NB4 (cell line): ENCODE measurements around the gene MEGF8.

Source experiments
- DNase-seq: peaks from one replicate; pipeline ENCODE4 v3.0.0; 2010; ENCODE audit warnings: low read depth
- H3K4me3 ChIP-seq: one replicate; pipeline ENCODE4 v1.5.1; 2011; ENCODE audit warnings: mild to moderate bottlenecking, low read depth, low read length, moderate library complexity
- MYC ChIP-seq: IDR thresholded peaks from 2 replicates; pipeline ENCODE4 v1.6.1; 2011; ENCODE audit warnings: low read depth, low read length
- POLR2A ChIP-seq: IDR thresholded peaks from 2 replicates; pipeline ENCODE4 v1.6.1; 2011; ENCODE audit warnings: mild to moderate bottlenecking; ENCODE audit not compliant: insufficient read length; ENCODE audit errors: extremely low read depth
- TF ChIP-seq, protein P1 (sequence below): IDR thresholded peaks from 2 replicates; pipeline ENCODE4 v1.6.1; 2011; ENCODE audit warnings: low read depth, low read length
- TF ChIP-seq, protein P2 (sequence below): IDR thresholded peaks from one replicate; pipeline ENCODE4 v1.5.1; 2012; ENCODE audit warnings: low read depth, low read length

The MEGF8 gene

DNA sequence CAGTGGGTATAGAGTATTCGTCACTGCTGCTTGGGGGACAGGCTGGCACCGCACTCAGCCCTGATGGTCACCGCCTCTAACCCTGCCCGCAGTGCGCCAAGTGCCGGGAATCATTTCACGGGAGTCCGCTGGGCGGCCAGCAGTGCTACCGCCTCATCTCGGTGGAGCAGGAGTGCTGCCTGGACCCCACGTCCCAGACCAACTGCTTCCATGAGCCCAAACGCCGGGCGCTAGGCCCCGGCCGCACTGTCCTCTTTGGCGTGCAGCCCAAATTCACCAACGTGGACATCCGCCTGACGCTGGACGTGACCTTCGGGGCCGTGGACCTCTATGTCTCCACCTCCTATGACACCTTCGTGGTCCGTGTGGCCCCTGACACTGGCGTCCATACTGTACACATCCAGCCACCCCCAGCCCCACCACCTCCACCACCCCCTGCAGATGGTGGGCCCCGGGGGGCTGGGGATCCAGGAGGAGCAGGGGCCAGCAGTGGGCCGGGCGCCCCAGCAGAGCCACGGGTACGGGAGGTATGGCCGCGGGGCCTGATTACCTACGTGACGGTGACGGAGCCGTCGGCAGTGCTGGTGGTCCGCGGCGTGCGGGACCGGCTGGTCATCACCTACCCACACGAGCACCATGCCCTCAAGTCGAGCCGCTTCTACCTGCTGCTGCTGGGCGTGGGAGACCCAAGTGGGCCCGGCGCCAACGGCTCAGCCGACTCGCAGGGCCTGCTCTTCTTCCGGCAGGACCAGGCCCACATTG lies 50.2 kb downstream of the MEGF8 start:
- H3K4me3 ChIP-seq = no peak overlapping the region
- DNase-seq = no peak
- TF ChIP-seq MYC (no peak), POLR2A (no peak)
- TF ChIP-seq, protein P1, sequence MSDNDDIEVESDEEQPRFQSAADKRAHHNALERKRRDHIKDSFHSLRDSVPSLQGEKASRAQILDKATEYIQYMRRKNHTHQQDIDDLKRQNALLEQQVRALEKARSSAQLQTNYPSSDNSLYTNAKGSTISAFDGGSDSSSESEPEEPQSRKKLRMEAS = no peak
- TF ChIP-seq, protein P2, sequence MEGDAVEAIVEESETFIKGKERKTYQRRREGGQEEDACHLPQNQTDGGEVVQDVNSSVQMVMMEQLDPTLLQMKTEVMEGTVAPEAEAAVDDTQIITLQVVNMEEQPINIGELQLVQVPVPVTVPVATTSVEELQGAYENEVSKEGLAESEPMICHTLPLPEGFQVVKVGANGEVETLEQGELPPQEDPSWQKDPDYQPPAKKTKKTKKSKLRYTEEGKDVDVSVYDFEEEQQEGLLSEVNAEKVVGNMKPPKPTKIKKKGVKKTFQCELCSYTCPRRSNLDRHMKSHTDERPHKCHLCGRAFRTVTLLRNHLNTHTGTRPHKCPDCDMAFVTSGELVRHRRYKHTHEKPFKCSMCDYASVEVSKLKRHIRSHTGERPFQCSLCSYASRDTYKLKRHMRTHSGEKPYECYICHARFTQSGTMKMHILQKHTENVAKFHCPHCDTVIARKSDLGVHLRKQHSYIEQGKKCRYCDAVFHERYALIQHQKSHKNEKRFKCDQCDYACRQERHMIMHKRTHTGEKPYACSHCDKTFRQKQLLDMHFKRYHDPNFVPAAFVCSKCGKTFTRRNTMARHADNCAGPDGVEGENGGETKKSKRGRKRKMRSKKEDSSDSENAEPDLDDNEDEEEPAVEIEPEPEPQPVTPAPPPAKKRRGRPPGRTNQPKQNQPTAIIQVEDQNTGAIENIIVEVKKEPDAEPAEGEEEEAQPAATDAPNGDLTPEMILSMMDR = no peak

DNA sequence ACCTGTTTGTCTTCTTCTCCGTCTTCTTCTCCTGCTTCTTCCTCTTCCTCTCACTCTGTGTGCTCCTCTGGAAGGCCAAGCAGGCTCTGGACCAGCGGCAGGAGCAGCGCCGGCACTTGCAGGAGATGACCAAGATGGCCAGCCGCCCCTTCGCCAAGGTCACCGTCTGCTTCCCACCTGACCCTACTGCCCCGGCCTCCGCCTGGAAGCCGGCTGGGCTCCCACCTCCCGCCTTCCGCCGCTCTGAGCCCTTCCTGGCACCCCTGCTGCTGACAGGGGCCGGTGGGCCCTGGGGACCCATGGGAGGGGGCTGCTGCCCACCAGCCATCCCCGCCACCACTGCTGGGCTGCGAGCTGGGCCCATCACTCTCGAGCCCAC lies 50.7 kb downstream of the MEGF8 start:
- TF ChIP-seq, protein P1 = no peak
- no peak for TF ChIP-seq MYC
- TF ChIP-seq POLR2A = no peak
- TF ChIP-seq, protein P2 = no peak
- DNase-seq = no peak
- H3K4me3 ChIP-seq = no peak overlapping the region

DNA sequence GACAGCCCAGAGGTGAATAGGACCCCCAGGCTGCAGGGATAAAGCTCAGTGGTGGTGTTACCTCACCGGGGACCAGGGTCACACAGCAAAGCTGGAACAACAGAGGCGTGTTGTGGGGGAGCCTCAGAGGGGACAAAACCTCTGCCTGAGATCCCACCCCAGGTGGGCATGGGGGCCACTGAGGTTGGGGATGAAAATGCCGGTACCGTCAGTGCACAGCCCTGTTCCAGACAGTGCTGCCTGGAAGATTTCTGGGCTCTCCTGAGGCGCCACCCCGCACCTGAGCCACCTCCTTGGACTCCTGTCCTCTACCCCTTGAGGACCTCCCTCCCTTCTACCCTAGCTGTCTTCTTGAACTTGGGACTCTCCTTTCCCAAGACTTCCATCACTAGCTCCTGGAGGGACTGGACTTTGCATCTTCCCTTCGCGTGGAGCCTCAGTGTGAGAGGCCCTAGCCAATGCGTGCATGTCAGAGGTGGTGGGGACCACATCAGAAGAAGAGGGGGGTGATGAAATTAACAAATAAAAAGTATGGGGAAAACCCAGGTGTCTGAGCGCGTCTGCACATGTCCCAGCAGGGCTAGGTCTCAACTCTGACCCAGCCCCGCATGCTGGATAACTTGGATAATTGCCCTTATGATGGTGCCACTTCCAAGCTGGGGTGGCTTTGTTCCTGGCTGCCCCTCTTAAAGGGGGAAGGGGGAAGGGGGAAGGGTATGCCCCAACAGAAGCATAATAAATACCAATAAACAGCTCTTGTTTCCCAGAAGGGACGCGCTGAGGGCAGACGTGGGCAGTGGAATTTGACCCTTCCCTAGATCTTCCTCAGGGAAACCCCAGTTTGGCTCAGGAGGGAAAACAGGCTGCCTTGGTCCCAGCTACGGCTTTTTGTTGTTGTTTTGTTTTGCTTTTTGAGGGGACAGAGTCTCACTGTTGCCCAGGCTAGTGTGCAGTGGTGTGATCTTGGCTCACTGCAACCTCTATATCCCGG lies 53.1 kb downstream of the MEGF8 start:
- TF ChIP-seq MYC = no peak
- TF ChIP-seq, protein P2 = no peak
- TF ChIP-seq POLR2A = no peak
- TF ChIP-seq, protein P1 = no peak
- no peak for DNase-seq
- H3K4me3 ChIP-seq = no peak overlapping the region

DNA sequence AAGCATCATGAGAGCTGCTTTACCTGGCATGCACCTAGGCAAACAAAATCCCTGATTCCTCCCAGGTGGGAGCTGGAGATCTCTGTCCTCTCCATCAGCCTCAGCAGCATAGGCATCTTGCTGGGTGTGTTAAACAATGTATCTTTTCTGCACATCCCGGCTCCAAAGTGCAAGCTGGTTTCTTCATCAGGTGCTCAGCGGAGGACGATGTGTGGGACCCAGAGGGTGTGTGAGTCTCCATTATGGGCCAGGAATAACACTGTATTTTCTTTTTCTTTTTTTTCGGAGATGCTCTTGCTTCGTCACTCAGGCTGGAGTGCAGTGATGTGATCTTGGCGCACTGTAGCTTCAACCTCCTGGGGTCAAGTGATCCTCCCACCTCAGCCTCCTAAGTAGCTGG lies 54.7 kb downstream of the MEGF8 start:
- no peak overlapping the region for H3K4me3 ChIP-seq
- TF ChIP-seq MYC (no peak), POLR2A (no peak)
- TF ChIP-seq, protein P1 = no peak
- TF ChIP-seq, protein P2 = no peak
- DNase-seq = no peak

DNA sequence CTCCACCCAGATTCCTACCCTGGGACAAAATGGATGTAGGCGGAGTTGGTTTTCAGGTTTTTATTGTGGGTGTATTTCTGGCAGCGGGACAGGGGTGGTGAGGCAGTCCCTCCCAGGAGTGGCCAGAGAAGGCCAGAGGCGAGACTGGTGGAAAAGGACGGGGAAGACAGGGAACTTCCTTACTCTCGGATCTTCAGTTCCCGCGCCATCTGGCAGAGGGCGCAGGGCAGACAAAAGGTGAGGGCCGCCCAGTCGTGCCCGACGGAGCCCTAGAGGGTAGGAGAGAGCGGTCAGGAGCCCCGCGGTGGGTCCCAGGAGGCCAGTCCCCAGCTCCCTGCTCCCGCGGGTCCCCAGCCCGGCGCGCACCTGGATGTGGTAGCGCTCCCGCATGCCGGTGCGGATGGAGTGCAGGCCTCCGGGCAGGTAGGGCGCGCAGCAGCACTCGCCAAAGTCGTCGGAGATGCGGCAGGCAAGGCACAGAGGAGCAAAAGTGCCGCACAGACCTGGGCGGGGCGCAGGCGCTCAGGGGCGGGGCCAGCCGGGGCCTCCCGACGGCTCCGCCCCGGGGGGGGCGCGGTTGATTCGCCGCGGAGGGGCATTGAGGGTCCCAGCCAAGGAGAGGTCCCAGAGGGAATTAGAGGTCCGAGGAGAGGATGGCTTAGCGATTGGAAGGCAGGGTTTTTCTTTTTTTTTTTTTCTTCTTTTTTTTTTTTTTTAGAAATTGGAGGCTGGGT lies 61.7 kb downstream of the MEGF8 start:
- H3K4me3 ChIP-seq = no peak overlapping the region
- TF ChIP-seq, protein P1 = no peak
- TF ChIP-seq POLR2A = no peak
- TF ChIP-seq MYC = no peak
- TF ChIP-seq, protein P2 = peak; percentile 33
- peak; percentile 58 for DNase-seq
